Stimulated activated naive CD8-positive, alpha-beta T cell treated with anti-CD3 and anti-CD28 coated beads, Interleukin-15, amount 100 ng/mL, for 72 hours (primary cell): ENCODE results near the gene ERLEC1.
"Not testable (repeated sequence)": the region's sequence is repeated elsewhere in the genome, so short reads cannot be mapped to it uniquely, and the experiment has no call there.

Experiments used
- ATAC-seq: fragments of 150-1000 bp; cut with Tn5 transposase; 2 replicates; pipeline ENCODE4 v1.10.0; 2021; ENCODE audit warnings: mild to moderate bottlenecking, moderate library complexity
- DNase-seq, 2 donors: peaks; one replicate each; pipeline ENCODE4 v3.0.0; 2021 to 2022
- H3K27ac Mint-ChIP-seq, 2 donors: one replicate each; pipeline ENCODE4 v1.8.0; 2022; ENCODE audit warnings: mild to moderate bottlenecking in 2 of 2, mixed read lengths in 2 of 2, moderate library complexity in 2 of 2
- H3K27me3 Mint-ChIP-seq: one replicate; pipeline ENCODE4 v1.8.0; 2022; ENCODE audit warnings: mixed read lengths
- H3K4me1 Mint-ChIP-seq: one replicate; pipeline ENCODE4 v1.8.0; 2022; ENCODE audit warnings: mild to moderate bottlenecking, mixed read lengths
- H3K4me3 Mint-ChIP-seq, 2 donors: one replicate each; pipeline ENCODE4 v1.8.0; 2022; ENCODE audit warnings: mild to moderate bottlenecking in 2 of 2, mixed read lengths in 2 of 2, moderate library complexity in 1 of 2
- H3K9me3 Mint-ChIP-seq, 2 donors: one replicate each; pipeline ENCODE4 v1.8.0; 2022; ENCODE audit warnings: mixed read lengths in 2 of 2

The ERLEC1 gene

DNA sequence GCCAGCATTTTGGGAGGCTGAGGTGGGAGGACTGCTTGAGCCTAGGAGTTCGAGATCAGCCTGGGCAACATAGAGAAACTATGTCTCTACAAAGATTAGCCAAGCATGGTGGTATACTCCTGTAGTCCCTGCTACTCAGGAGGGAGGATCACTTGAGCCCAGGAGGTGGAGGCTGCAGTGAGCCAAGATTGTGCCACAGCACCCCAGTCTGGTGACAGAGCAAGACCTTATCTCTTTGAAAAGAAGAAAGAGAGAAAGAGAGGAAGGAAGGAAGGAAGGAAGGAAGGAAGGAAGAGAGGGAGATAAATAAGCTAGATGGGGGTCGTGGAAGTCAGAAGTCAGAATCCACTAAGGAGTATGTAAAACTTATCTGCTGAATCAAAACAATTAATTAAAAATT is 56.8 kb downstream of the ERLEC1 start:
- H3K27me3 Mint-ChIP-seq = no peaks in the 10 kb centered on the region
- H3K27ac Mint-ChIP-seq = no peak overlapping the region
- DNase-seq (no peak), ATAC-seq (no peak)
- H3K4me1 Mint-ChIP-seq = no peaks in the 10 kb centered on the region
- no peak overlapping the region for H3K4me3 Mint-ChIP-seq
- no peaks in the 10 kb centered on the region for H3K9me3 Mint-ChIP-seq

DNA sequence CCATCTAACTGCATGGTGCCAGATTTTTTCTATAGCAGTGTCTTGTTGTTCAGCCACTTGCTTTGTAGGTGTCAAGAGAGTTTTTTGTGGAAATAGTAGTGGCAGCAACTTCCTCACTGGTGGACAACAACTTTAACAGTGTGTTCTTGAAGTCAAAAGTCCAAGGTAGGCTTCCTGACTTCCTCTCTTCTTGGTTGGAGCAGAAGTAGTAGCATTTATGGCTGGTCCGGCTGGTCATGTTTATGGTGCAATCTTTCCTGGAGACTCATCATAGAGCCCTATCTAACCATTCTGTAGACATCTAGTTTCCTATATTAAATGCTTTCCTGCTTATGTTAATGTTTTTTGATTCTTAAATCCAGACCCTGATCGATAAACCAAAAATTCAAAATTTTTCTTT is 61.2 kb downstream of the ERLEC1 start:
- Mint-ChIP-seq H3K9me3 (no peaks in the 10 kb centered on the region), H3K27me3 (no peaks in the 10 kb centered on the region), H3K4me3 (no peak overlapping the region), H3K4me1 (no peaks in the 10 kb centered on the region), H3K27ac (no peak overlapping the region)
- DNase-seq (no peak), ATAC-seq (no peak)

DNA sequence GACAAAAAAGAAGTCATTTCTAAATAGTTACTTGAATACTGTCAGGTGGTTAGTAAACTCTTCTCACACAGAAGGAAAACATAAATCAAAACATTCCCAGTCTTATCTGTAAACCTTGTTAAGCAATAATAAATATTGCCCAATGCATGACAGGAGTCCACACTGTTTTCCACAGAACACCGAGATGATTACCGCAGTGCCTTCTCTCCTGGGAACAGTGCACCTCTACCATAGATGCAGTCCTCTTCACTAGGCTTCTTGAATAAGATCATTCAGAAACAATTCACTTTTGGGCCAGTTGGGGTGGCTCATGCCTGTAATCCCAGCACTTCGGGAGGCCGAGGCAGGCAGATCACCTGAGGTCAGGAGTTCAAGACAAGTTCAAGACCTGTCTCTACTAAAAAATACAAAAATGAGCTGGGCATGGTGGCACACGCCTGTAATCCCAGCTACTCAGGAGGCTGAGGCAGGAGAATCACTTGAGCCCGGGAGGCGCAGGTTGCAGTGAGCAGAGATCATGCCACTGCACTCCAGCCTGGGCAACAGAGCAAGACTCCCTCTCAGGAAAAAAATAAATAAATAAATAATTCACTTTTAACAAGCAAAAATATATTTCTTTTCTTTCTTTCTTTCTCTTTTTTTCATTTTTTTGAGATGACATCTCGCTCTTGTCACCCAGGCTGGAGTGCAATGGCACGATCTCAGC is 64.4 kb downstream of the ERLEC1 start:
- DNase-seq, H3K4me3 Mint-ChIP-seq, H3K27ac Mint-ChIP-seq, H3K9me3 Mint-ChIP-seq, ATAC-seq, H3K4me1 Mint-ChIP-seq, H3K27me3 Mint-ChIP-seq: not testable (repeated sequence)

DNA sequence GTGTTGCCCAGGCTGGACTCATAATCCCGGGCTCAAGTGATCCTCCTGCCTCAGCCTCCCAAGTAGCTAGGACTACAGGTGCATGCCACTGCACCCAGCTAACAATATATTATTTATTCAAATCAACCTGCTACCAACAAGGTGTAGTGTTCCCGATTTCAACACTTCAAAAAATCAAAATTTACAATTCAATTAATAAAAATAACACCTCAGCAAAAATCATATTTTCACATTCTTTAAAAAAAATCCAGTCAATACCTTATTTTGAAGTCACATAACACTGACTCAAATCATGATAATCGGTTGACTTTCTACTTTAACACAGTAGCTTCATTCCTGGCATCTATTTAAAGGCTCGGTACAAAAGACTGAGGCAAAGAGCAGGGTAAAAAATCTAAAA is 65.7 kb downstream of the ERLEC1 start:
- Mint-ChIP-seq H3K27me3 (no peaks in the 10 kb centered on the region), H3K27ac (no peak overlapping the region), H3K4me3 (no peak overlapping the region), H3K9me3 (no peaks in the 10 kb centered on the region), H3K4me1 (no peaks in the 10 kb centered on the region)
- no peak for ATAC-seq
- no peak for DNase-seq

DNA sequence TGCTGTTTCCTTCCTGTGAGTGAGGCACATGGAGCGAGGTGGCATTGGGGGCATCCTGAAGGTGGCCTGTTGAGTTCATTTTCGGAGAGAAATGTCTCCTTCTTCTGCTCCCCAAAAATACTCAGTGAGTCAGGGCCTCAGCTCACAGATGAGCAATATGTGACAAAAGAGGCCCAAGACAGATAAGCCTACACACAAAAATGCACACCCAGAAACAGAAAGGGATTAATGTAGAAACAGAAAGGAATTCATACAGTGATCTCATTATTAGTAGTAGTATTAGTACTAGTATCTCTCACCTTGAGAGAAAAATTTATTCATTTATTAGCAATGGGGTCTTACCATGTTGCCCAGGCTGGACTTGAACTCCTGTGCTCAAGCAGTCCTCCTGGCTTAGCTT is 67.8 kb downstream of the ERLEC1 start:
- peak overlapping the region in 1 of 2 donors; percentile 34 for H3K27ac Mint-ChIP-seq

DNA sequence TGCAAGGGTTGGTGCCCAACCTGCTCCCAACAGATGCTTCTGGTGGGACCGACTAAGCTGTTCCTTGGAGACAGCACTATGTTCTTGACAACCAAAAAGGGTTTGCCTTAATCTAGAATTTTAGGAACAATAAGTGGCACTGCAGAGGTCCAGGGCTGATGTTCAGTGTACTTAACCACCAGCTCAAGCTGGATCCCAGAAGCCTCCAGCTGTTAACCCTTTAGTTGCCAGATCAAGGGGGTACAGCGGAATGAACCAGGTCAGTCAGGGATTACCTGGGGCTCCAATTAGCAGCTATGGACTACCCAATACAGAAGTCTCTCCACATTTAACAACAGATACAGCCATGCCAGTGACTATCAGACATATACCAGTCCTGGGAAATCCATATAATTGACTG is 69.4 kb downstream of the ERLEC1 start:
- no peaks in the 10 kb centered on the region for H3K4me1 Mint-ChIP-seq
- H3K4me3 Mint-ChIP-seq = no peak overlapping the region
- no peaks in the 10 kb centered on the region for H3K27me3 Mint-ChIP-seq
- no peak for DNase-seq
- no peaks in the 10 kb centered on the region for H3K9me3 Mint-ChIP-seq
- no peak overlapping the region for H3K27ac Mint-ChIP-seq
- ATAC-seq = no peak

More for the DNA sequence above, 67.8 kb downstream of the ERLEC1 start:
- no peaks in the 10 kb centered on the region for H3K27me3 Mint-ChIP-seq
- H3K4me3 Mint-ChIP-seq = no peak overlapping the region
- no peak for DNase-seq
- H3K4me1 Mint-ChIP-seq = no peaks in the 10 kb centered on the region
- no peak for ATAC-seq
- no peaks in the 10 kb centered on the region for H3K9me3 Mint-ChIP-seq

DNA sequence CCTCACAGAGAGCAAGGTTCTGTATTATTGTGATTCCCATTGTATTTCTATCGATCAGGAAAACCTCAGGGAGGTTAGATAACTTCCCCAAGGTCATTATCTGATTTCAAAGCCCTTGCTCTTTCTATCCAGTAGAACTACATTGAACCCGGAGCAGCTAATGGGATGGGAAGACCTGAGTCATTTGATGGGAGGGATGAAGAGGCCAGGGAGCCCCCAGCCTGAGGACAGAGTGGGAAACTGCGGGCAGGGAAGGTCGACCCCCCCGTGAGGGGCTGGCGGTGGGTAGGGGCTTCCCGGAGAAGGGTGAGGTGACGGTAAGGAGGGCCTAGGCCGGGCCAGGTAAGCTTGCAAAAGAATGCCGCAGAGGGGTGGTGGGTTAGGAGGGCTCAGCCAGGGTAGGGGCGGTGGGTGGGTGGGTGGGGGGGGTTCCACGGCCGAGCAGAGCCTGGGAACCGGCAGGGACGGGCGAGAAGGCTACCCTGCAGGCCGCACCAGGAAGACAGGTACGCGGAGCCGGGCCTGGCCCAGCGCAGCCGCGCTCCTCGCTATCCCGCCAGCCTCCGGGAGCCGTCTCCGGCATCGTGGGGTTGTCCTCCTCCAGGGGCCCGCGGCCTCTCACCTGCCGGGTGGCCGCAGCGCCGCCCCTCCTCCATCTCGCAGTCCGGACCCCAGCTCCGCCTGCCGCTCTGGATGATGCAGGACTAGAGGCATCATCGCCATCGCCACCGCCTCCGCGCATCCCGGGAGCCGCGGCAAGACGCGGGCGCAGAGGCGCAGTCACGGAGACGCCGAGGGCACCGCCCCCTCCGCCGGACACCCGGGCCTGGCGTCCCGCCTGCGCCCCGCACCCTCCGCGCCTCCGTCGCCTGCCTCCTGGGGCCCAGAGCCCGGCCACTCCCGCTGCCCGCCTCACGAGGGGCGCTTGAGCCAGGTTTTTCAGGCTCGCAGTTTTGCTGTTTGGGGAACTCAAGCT is 72.7 kb downstream of the ERLEC1 start, which contains the start of gene GPR75:
Gene GPR75 (minus strand): TSS at position 762 of the 976 bp plus-strand sequence. CDS start 5,211 bp downstream, outside the sequence.
- ATAC-seq (peak; percentile 70), DNase-seq (no peak)
- H3K9me3 Mint-ChIP-seq = no peaks in the 10 kb centered on the region
- no peaks in the 10 kb centered on the region for H3K27me3 Mint-ChIP-seq
- no peak within 1 kb of the TSS for H3K4me3 Mint-ChIP-seq
- no peak within 1 kb of the TSS for H3K27ac Mint-ChIP-seq
- peaks cover 15% of the 10 kb centered on the region for H3K4me1 Mint-ChIP-seq

DNA sequence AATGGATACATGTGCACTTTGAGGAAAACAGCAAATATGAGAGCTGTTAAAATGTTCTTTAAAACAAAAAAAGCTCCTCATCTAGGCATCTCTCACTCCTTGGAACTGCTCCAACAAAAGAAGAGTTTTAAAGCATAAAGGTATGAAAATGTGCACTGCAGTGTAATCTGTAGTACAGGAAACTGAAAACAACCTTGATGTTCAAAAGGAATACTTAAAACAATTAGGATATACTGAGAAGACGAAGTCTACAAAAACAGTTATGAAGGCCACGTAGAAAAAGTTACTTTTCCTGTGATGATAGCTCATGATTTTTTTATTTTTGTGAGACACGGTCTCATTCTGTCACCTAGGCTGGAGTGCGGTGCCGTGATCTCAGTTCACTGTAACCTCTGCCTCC is 75.0 kb downstream of the ERLEC1 start:
- ATAC-seq (no peak), DNase-seq (no peak)
- H3K27ac Mint-ChIP-seq = peak overlapping the region in 1 of 2 donors; percentile 80
- no peaks in the 10 kb centered on the region for H3K27me3 Mint-ChIP-seq
- H3K4me1 Mint-ChIP-seq = peaks cover 15% of the 10 kb centered on the region
- no peaks in the 10 kb centered on the region for H3K9me3 Mint-ChIP-seq
- no peak overlapping the region for H3K4me3 Mint-ChIP-seq

DNA sequence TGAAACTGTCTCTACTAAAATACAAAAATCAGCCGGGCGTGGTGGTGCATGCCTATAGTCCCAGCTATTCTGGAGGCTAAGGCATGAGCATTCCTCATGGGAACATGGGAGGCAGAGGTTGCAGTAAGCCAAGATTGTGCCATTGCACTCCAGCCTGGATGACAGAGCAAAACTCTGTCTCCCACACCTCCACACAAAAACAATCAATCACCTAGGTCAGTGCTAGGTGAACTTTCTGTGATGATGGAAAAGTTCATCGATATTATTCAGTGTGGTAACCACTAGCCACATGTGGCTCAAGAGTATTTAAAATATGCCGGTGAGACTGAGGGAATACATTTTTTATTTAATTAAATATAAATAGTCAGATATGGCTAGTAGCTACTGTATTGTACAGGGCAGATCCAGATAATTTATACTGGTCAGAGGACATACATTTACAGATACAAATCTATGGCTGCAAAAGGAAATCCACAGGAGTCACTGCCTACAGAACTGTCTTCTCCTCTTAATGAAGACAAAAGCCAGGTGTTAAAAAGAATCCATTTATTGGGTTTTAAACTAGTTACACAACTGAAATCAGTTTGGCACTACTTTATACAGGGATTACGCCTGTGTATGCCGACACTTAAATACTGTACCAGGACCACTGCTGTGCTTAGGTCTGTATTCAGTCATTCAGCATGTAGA is 76.8 kb downstream of the ERLEC1 start:
- no peak overlapping the region for H3K27ac Mint-ChIP-seq
- no peak for DNase-seq

DNA sequence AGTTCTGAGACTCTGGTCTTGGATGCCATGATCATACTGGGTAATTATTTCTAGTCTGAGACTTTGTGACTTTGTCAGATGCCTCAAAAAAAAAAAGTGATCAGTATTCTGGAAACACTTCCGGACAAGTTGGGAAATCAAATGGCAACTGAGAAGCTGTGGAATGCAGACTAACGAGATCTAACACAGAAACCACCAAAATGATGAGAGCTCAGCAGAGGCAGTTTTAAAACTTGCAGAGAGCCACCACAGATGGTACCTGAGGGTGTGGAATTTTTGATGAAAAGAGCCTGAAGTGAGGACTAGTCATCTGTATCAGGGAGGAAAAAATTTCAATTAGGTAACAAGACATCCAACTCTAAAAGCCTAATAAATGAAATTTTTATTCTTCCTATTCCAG is 78.4 kb downstream of the ERLEC1 start:
- H3K27ac Mint-ChIP-seq = peak overlapping the region in 1 of 2 donors; percentile 75
- H3K4me1 Mint-ChIP-seq = peaks cover 15% of the 10 kb centered on the region
- no peak overlapping the region for H3K4me3 Mint-ChIP-seq
- ATAC-seq = no peak
- no peak for DNase-seq
- no peaks in the 10 kb centered on the region for H3K27me3 Mint-ChIP-seq
- no peaks in the 10 kb centered on the region for H3K9me3 Mint-ChIP-seq

More for the DNA sequence above, 76.8 kb downstream of the ERLEC1 start:
- H3K9me3 Mint-ChIP-seq = no peaks in the 10 kb centered on the region
- H3K4me1 Mint-ChIP-seq = peaks cover 15% of the 10 kb centered on the region
- H3K27me3 Mint-ChIP-seq = no peaks in the 10 kb centered on the region
- H3K4me3 Mint-ChIP-seq = no peak overlapping the region
- ATAC-seq = no peak

DNA sequence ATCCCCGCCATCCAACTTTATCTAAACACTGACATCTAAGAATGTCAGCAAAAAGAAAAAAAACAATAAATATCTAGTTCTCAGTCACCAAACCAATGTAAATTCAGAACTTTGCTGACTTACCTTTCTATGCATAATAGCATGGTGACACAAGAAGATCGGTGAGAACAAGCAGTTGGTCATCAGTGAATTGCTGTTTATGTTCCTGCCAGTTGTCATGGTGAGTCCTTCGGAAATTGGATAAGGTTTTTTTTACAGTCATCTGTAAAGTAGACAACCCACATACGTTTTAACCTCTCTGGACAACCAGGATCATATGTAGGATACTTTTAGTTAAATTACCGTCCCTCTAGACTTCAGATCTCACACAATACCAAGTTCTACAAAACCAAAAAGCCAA is 79.1 kb downstream of the ERLEC1 start:
- peaks cover 15% of the 10 kb centered on the region for H3K4me1 Mint-ChIP-seq
- no peak for DNase-seq
- no peak overlapping the region for H3K4me3 Mint-ChIP-seq
- no peaks in the 10 kb centered on the region for H3K27me3 Mint-ChIP-seq
- H3K27ac Mint-ChIP-seq = peak overlapping the region; percentile 12 to 21
- no peak for ATAC-seq
- no peaks in the 10 kb centered on the region for H3K9me3 Mint-ChIP-seq

DNA sequence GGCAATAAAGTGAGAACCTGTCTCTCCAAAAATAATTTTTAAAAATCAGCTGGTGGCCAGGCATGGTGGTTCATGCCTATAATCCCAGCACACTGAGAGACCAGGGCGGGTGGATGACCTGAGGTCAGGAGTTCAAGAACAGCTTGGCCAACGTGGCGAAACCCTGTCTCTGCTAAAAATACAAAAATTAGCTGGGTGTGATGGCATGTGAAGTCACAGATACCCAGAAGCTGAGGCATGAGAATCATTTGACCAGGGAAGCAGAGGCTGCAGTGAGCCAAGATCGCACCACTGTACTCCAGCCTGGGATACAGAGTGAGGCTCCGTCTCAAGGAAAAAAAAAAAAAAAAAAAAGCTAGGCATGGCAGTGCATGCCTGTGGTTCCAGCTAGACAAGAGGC is 80.3 kb downstream of the ERLEC1 start:
- Mint-ChIP-seq H3K4me1 (peaks cover 8% of the 10 kb centered on the region), H3K9me3 (no peaks in the 10 kb centered on the region), H3K27ac (no peak overlapping the region), H3K27me3 (no peaks in the 10 kb centered on the region), H3K4me3 (no peak overlapping the region)
- DNase-seq = no peak
- no peak for ATAC-seq

DNA sequence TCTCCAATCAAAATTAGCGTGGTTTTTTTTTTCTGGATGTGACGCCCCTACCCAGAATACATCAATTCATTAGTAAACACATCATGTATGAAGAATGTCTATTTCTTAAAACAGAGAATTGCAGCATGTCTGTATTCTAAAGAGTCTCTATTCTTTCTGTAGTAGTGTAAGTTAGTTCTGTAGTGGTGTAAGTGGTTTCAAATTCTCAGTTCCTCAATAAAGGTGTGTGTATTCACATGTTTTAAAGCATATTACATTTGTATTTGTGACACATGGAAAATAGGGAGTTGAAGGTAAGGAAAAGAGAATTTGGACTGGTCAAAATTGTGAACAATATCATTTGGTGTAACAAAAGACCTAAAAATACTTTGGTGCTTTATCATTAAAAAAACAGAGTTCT is 80.9 kb downstream of the ERLEC1 start:
- Mint-ChIP-seq H3K4me1 (peaks cover 3% of the 10 kb centered on the region), H3K27ac (no peak overlapping the region), H3K4me3 (no peak overlapping the region), H3K27me3 (no peaks in the 10 kb centered on the region), H3K9me3 (no peaks in the 10 kb centered on the region)
- DNase-seq (no peak), ATAC-seq (no peak)
